Erythroblast (primary cell): Measurements from ENCODE around the gene GJB6.

Experiments
- GATA1 ChIP-seq: IDR thresholded peaks from 2 replicates; pipeline ENCODE4 v1.6.1; 2011; ENCODE audit warnings: low read depth, mild to moderate bottlenecking, control low read depth, low read length, moderate library complexity
- POLR2A ChIP-seq: IDR thresholded peaks from 2 replicates; pipeline ENCODE4 v1.6.1; 2011; ENCODE audit warnings: mild to moderate bottlenecking, low read length

DNA sequence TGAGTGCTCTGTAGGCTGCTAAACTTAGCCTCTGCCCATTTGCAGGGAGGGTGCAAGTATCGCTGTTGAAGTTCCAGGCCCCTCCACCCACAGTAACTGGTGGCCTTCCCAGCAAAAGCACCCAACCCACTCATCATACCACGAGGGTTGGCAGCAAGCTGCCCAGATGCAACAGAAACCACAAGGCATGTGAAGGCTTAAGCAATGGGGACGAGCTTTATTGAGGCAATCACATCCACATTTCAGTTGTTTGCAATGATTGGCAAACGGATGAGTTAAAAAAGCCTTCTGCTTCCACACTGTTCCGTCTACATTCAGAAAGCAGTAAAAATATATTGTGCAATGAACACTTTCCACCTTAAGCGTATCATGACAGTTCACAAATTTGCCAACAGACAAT is 10.3 kb downstream of the GJB6 start:
- TF ChIP-seq POLR2A (no peak), GATA1 (no peak)
